GM21529 (cell line): ENCODE measurements around the gene HS6ST1.

Source experiments
- ATAC-seq: cut with Tn5 transposase; IDR thresholded peaks from one replicate; pipeline ENCODE4 v1.9.1; 2021; ENCODE audit not compliant: unreplicated experiment

The HS6ST1 gene, protein sequence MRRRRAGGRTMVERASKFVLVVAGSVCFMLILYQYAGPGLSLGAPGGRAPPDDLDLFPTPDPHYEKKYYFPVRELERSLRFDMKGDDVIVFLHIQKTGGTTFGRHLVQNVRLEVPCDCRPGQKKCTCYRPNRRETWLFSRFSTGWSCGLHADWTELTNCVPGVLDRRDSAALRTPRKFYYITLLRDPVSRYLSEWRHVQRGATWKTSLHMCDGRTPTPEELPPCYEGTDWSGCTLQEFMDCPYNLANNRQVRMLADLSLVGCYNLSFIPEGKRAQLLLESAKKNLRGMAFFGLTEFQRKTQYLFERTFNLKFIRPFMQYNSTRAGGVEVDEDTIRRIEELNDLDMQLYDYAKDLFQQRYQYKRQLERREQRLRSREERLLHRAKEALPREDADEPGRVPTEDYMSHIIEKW

DNA sequence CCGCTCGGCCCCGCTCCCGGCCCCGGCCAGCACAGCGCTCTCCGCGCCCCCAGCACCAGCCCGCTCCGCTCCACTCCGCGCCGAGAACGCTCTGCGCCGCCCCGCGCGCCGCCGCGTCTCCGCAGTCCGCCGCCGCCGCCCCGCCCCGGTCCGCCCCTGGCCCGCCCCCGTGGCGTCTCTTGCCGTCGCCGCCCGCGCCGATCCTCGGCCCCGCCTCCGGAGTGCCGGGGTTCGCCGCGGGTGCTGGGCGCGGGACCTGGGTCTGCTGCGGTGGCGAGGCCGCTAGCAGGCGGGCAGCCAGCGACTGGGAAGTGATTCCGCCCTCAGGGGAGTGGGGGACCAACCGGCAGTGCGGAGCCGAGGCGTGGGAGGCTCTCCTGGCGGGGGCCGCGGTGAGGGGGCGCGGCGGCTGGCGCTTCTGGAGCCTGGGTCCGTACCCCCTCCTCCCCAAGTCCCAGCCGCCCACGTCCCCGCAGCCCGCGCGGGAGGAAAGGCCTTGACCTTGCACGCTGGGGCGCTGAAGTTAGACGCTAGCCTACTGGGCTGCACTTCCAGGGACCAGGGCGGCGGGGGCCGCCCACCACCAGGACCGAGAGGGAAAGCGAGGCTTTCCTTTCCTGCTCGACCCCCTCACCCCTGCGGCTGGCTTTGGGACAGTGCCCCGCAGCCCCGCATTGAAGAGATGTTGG lies at the start of gene HS6ST1:
Gene HS6ST1, minus strand, starts transcription at position 93 of the 689 bp plus-strand sequence. CDS start 305 bp downstream, outside the sequence.
- ATAC-seq = peak; percentile 66

DNA sequence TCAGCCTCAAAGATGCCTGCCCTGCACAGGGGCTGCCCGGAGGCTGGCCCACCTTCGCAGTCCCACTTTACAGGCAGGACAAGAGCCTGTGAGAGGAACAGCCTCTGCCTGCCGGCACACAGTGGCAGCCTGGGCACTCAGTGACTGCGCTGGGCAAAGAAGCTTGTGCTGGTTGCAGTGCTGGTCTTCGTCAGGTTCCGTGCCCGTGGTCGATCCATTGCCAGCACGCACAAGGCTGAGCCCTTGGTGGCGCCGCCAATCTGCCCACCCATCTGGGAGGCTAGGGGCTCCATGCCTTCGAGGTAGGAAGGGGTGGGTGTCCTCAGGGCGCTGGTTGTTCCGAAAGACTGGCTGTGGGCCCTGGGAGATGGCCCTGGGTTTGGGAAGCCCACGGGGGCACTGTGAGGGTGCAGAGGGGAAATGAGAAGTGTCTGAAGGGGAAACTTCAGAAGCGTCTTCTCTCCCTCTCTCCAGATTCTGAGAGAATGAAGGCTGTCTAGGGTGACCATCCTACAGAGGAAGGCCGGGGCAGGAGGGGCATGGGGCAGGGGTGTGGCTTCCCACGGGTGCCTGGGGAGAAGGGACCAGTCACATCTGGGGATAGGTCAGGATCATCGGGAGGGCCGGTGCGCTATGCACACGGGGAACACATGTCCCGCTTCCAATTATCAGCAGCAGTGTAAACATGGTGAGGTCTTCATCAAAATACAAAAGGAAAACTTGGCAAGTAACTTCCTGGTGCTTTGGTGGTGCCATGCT lies 49.1 kb upstream of the HS6ST1 start:
- no peak for ATAC-seq

DNA sequence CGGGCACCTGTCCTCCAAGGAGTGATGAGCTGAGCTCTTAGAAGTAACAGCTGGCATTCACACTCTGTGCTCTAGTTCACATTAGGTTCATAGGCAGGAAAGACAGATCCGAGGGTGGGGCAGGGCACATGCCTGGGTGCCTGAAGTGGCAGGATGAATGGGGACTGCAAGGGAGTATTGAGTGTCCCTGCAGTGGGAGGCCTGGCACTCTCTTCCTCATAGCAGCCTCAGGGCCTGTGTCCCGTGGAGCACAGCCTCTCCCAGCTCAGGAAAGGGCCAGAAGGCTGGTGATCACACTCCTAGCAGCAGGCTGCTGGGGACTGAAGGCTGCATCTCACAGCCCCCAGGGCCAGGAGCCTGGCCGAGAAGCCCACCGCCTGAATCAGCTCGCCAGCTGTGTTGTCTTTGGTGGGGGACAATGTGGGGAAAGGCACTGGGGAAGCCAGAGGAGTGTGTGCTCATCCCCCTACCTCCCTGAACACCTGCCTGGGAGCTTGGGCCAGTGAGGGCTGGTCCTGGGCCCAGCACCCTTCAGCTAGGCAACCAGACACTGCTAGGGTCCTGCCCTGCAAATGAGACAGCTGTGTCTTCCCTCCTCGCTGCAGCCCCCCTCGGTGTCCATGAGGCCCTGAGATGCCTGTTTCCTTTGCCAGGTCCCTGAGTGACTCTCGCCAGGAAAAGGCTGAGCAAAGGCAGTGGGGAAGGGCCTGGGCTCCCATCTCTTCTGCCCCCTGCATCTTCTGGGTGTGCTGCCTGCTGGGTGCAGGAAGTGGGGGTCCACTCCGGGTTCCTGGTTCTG lies 48.2 kb upstream of the HS6ST1 start:
- ATAC-seq = no peak

DNA sequence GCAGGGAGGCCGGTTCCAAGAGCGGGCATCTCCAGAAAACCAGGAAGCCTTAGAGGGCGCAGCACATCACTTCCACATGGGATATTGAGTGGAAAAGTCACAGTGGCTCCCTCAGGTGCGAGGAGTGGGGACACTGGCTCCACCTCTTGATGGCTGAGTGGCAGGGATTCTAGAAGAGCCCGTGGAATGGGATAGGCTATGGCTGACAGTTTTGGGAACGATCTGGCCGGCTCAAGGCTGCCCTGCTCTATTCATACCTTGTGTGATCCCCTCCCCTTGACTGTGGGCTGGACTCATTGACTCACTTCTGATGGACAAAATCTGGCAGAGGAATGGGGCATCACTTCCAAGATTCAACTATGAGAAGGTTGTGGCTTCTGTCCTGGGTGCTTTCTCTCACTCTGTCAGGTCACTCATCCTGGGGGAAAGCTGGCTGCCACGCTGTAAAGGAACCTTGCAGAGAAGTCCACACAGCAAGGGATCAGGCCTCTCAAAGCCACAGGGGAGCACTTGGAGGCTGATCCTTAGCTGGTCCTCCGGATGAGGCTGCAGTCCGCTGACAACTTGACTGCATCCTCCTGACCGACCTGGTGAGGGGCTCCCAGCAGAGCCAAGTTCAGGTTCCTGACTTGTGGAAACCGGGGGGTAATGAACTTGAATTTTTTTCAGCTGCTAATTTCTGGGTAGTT lies 46.7 kb upstream of the HS6ST1 start:
- no peak for ATAC-seq

DNA sequence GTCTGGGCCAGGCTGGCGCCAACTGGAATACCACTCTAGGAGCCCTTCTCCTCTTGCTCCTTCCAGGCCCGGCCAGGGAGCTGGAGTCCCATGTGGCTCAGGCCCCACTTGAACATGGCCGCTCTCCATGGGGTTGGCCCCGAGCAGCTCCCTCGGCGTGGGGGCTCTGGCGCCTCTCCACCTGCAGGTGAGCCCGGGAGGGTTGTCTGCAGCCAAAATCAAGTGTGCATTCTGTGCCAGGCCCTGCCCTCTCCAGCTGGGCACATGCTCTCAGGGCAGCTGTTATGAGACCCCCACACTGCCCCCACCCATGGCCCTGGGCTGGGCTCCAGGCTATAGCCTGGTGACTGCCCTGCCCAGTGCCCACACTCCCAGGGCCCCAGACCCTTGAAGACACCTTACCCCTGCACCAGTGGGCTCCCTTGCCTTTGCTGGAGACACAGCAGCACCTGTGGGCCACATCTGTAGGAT lies 45.8 kb upstream of the HS6ST1 start:
- no peak for ATAC-seq

DNA sequence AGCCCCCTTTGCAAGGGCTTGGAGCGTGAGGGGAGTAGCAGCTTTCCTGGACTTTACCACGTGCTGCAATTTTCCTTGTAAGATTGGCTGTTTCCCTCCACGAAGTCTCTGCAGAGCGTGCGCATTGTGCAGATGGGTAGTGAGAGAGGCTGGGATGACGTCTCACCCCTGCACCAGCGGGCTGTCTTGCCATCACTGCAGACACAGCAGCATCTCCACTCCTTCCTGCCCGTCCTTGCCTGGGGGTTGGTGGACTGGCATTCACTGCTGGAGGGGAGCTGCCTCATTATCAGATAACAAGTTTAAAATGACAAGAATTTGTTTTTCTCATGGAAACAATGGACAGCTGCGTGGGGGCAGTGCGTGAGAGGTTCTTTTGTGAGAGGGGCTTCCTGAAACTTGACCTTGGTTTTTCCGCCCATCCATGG lies 45.3 kb upstream of the HS6ST1 start:
- ATAC-seq = no peak

DNA sequence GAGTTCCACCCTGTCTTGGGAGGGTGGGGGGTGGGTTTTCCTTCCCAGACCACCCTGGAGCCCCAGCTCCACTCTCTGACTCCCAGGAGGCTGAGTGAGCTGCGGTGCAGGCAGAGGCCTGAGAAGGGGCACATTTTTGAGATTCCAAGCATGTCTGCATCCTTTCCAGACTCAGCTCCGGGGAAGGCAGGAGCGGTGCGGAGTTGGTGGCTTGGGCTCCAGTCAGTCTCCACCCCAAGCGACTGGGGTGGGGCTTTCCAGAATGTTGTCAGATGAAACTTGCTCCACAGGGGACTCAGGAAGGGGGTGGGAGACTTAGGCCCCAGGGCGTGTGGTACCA lies 44.2 kb upstream of the HS6ST1 start:
- no peak for ATAC-seq

DNA sequence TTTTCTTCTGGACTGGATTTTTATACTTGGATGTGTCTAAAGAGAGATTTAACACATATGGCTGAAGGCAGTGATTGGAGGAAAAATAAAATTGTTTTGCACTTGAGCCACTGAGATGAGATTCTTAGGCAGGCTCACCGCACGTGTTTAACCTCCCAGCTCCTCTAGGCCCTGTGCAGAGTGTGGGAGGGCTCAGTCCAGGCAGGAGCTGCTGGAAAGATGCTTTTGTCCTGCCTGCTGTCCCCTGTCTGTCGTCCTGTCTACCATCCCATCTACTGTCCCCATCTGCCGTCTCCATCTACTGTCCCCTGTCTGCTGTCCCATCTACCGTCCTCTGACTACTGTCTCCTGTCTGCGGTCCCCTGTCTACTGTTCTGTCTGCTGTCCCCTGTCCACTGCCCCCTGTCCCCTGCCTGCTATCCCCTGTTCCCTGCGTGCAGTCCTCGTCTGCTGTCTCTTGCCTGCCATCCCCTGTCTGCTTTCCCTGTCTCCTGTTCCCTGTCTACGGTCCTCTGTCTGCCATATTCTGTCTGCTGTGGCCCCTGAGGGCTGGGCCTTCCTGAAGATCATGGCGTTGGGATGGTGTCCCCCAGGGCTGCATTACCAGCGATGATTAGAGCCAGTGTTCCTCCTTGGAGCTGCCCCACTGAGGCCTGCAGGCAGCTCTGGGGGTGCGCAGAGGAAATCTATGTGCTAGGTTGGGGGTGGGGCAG lies 43.7 kb upstream of the HS6ST1 start:
- ATAC-seq = no peak

DNA sequence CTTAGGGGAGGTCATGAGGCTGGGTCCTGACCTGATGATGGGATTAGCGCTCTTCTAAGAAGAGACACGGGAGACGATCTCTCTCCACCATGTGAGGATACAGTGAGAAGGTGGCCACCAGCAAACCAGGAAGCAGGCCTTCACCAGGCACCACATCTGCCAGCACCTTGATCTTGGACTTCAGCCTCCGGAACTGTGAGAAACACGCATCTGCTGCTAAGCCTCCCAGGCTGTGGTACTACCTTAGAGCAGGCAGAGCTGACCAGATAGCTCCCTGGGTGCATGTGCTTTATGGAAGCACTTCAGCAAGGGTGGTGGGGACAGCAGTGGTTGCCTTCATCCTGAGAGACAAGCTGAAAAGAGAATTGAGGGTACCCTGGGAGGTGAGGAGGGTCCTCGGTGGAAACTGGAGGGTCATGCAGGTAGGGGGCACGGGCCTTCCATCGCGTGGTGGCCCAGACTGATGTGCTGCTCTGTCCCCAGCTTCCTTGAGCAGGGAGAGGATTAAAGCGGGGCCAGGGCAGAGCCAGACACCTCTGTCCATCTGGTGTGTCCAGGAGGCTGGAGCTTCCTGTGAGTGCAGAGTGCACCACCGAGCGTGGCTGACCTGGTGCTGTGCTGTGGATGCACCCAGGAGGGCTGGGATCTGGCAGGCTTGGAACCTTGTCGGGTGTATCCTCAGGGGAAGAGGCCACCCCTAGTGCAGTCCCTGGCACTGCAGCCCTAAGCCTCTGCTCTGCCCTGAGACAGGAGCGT lies 42.9 kb upstream of the HS6ST1 start:
- ATAC-seq = no peak

DNA sequence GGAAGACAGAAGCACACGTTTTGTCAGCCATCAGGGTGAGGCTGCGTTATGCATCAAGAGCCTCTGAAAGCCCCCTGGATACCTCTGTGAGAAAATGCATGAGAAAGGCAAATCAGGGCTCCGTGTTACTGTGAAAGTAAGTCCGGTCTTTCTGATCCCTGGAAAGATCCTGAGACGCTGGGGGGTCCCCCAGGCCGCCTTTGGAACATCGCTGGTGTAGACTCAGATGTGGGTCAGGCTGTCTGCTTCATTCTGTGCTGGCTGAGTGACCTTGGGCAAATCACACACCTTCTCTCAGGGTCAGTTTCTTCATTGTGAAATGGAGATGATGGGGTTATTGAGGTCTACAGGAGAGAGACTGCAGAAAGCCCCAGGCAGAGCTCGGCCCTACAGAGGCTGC lies 42.0 kb upstream of the HS6ST1 start:
- no peak for ATAC-seq

DNA sequence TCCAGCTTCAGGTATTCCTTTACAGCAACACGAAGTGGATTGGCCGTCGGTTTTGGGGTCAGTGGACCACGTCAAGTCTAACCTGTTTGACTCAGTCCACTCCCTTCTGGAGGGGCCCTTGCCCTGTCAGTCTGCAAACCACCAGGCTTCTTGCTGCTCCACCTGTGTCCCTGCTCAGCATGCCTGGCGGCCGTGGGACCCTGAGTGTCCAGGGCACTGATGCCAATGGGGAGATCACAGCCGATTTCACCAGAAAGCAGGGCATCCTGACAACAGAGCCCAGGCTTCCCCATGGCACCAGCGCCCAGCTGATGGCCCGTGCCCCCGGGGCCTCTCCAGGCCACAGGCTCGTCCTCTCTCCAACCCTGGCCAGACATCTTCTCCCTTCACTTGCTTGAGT lies 41.2 kb upstream of the HS6ST1 start:
- ATAC-seq = no peak

DNA sequence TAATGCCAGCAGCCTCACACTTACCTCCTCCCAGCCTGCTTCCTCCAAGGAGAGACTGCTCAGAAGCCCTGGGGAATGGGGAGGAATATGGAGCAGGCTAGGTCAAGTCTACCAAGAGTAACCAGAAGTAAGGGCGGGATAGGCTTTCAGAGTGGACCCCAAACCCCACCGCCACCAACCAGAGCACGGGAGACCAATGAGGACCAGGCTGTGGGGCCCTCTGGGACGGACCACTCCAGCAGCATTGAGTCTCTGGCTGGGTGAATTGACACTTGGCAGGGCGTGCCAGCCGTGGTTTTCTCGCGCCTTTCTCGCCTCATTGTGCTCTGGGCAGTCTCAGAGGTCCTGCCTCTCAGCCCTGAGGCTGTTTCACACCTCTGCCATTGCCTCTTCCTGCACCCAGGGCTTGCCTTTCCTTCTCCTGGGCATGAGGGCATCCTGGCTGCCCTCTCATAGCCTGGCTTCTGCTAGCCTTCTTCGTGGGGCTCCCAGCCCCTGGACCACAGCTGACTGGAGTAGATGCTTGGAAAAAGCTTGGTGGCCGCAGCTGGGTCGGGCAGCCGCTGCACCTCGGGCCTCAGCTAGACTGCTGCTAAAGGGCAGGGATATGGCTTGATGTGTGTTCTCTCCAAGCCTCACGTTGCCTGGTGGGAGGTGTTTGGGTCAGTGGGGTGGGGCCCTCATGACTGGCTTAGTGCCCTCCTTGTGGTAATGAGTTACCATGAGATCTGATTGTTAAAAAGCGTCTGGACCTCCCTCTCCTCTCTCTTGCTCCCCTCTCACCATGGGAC lies 40.5 kb upstream of the HS6ST1 start:
- ATAC-seq = no peak

DNA sequence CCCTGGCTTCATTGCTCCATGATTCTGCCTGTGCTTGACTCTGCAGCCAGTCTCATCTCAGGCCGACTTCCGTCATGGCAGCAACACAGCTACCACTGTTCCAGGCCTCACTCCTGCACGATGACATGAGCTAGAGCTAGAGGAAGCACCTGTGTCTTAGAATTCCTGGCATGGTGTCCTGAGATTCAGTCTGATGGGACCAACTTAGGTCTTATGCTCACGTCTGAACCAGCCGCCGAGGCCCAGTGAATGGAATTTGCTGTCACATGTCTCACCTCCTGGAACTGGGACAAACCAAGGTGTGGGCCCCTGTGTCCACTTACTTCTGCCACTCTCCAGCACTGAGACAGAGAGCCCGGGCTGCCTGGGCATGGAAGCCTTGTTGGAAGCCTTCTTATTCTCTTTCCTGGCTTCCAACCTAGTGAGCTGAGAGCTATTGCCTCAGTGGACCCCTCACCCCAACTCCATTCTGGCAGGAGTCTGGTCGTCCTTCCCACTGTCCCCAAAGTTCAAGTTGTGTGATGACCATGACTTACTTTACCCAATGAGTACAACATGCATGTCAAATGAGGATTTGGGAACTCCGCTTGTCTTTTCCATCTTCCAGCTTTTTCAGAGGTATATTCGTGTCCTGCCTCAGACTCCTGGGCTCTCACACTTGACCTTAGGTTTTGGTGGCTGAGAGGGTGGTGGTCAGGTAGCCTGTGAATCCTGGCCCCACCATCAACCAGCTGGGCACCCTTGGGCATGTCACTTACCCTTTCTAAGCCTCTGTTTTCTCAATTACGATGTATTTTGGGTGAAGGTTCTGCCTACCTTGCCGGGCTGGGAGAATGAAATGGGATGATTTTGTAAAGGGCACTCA lies 39.1 kb upstream of the HS6ST1 start:
- ATAC-seq = no peak

DNA sequence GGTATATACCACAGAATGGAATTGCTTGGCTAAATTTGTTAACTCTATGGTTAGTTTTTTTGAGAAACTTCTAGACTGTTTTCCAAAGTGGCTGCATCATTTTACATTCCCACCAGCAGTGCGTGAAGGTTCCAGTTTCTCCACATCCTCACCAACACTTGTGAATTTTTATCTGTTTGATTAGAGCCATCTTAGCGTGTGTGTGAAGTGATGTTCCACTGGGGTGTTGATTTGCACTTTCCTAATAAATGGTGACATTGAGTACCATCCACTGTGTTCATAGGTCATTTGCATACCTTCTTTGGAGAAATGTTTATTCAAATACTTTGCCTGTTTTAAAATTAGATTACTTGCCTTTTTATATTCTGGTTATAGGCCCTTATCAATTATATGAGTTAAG lies 37.5 kb upstream of the HS6ST1 start:
- no peak for ATAC-seq

DNA sequence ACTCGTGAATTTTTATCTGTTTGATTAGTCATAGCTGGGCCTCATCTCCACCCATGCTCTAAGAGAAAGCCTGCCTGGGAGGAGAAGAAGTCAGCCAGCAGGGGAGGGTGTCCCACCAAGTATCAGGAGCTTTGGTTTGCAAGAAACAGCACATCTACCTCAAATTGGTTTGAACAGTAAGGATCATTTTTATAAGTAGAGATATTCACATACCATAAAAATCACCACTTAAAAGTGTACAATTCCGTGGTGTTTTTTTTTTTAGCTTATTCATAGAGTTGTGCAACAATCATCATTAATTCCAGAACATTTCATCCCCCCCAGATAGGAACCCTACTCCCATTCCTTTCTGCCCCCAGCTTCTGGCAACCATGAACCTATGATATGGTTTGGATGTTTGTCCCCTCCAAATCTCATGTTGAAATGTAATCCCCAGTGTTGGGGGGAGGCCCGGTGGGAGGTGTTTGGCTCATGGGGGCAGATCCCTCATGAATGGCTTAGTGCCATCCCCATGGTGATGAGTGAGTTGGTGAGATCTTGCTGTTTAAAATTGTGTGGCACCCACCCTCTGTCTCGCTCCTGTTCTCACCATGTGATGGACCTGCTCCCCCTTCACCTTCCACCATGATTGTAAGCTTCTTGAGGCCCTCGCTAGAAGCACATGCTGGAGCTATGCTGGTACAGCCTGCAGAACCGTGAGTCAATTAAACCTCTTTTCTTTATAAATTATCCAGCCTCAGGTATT lies 36.2 kb upstream of the HS6ST1 start:
- ATAC-seq = no peak

DNA sequence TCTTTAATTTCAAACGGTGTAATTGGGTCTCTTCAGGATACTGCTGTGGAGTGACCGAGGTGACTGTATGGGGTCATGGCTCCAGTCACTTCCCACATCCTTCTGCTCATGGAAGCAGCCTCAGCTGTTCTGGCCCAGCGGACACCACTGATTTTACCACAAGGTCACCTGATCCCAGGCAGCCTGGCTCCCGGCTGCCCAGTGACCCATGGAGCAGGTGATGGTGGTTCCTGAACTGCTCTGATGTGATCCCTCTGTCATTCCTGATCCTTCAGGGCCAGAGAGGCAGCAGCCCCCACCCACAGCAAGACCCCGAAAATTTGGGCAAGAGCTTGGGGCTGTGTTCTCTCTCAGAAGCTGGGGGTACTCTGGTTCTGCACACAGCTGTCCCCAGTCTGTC lies 35.5 kb upstream of the HS6ST1 start:
- ATAC-seq = no peak

DNA sequence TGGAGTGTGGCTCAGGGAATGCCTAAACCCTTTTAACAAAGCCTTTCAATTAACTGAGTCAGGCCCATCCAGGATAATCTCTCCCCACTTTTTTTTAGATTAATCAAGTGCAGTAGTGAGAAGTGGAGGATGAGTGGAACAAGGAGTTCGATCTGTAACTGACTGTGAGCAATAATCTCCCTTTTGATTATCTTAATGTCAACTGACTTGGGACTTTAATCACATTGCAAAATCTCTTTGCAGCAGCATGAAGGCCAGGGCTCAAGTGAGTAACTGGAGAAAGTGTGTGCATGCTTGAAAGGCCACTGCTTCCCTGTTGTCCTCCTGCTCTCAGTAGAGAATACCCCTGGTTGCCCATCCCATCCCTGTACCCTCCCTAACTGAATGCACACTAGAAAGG lies 32.1 kb upstream of the HS6ST1 start:
- no peak for ATAC-seq
